Brain pericyte (primary cell): Measurements from ENCODE around the gene RPS6KA4.
A peak's percentile ranks its signal among the peaks of the same experiment; 100 is the strongest.
"Not testable (repeated sequence)": the region's sequence is repeated elsewhere in the genome, so short reads cannot be mapped to it uniquely, and the experiment has no call there.

Experiments used
- DNase-seq: peaks from one replicate; pipeline ENCODE4 v3.0.0-alpha.2; 2012; ENCODE audit warnings: low read depth, low spot score

RPS6KA4 gene

GRCh38 chr11:64385945-64386704 is 27.2 kb downstream of the RPS6KA4 start:
- no peak for DNase-seq

DNA sequence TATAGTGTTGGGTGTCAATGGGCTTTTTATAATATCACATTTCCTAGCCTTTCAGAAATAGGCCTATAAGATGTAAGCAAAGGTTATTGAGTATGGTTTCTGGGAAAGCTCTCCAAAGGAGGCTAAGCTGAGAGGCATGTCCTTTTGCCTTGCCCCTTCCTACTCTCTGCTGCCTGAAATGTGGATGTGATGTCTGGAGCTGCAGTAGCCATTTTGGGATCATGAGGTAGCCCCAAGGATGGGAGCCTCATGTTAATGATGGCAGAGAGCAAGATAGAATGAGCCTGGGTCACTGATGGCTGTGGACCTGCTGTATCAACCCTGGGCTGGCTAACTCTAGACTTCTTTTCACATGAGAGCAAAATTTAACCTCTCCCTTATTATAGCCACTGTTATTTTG is 29.0 kb downstream of the RPS6KA4 start:
- no peak for DNase-seq

DNA sequence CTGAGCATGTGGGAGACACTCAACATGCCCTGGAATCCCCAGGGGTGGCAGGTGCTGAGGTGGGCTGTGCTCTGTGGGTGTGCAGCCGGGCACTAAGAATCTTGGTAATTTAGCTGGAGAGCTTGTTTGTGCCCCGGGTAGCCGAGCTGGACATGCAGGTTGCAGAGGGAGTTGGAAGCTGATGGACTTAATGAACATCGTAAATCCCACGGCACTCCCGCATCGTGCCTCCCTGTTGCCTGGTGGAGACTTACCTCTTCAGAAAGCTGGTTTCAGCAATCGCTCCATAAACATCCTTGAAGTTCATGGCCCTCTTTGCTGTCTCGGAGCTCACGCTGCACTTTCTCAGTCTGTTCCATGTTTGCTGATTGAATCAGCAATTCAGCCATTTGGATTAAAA is 29.9 kb downstream of the RPS6KA4 start:
- DNase-seq: no peak

GRCh38 chr11:64389851-64390250 is 30.9 kb downstream of the RPS6KA4 start:
- DNase-seq: no peak

DNA sequence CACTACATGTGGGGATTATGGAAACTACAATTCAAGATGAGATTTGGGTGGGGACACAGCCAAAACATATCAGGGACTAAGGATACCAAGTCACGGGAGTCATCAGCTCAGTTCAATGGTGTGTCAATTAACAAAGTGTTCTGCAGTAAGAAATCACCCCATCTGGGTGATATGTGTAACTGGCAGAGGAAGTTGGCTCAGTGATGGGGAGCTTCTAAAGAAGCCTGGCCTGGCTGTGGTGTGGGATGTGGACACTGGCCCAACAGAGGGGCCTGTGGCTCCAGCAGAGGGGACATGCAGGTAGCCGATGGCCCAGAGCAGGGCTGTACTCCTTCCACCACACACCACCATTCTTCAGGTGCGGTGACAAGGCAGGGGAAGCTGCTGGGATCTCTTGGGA is 31.6 kb downstream of the RPS6KA4 start:
- no peak for DNase-seq

- DNase-seq: no peak
Observed at GRCh38 chr11:64391839-64392238, 32.9 kb downstream of the RPS6KA4 start.

- no peak for DNase-seq
Observed at GRCh38 chr11:64395545-64396078, 36.6 kb downstream of the RPS6KA4 start.

- no peak for DNase-seq
Observed at GRCh38 chr11:64396079-64396591, 37.2 kb downstream of the RPS6KA4 start.

GRCh38 chr11:64400102-64400501 is 41.1 kb downstream of the RPS6KA4 start:
- no peak for DNase-seq

DNA sequence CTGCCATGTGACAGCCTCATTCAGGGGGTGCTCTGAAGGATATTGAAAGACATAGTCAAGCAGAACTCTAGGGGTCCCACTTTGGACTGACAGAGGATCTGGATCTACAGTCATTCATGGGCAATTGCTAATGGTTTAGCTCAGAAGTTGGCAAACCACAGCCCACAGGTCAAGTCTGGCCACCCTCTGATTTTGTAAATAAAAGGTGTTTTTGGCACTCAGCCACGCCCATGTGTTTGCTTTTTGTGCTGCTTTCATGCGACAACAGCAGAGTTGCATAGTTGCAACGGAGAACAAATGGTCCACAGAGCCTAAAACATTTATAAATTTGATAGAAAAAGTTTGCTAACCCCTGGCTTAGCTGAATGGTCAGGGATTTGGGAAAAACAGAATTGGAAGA is 41.7 kb downstream of the RPS6KA4 start:
- DNase-seq: no peak

GRCh38 chr11:64401775-64402174 is 42.8 kb downstream of the RPS6KA4 start:
- no peak for DNase-seq

DNA sequence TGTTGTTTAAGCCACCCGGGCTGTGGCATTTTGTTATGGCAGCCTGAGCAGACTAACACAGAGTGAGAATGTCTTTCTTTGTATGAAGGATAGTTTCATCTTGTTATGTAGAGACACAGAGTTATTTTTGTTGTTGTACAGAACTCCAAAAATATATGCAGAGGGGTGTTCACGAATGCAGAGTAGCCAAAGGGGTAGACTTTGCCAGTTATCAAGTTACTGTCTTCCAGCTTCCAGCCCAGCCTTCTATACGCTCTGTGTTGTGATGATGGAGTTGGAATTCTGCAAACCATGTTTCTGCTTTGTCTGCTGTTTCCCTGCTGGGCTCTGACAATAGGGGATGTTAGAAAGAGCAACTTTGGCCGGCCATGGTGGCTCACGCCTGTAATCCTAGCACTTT is 44.1 kb downstream of the RPS6KA4 start:
- DNase-seq: no peak

- DNase-seq: peak; percentile 18
Observed at GRCh38 chr11:64406221-64406946, 47.4 kb downstream of the RPS6KA4 start.

- no peak for DNase-seq
Observed at GRCh38 chr11:64407221-64407620, 48.3 kb downstream of the RPS6KA4 start.

DNA sequence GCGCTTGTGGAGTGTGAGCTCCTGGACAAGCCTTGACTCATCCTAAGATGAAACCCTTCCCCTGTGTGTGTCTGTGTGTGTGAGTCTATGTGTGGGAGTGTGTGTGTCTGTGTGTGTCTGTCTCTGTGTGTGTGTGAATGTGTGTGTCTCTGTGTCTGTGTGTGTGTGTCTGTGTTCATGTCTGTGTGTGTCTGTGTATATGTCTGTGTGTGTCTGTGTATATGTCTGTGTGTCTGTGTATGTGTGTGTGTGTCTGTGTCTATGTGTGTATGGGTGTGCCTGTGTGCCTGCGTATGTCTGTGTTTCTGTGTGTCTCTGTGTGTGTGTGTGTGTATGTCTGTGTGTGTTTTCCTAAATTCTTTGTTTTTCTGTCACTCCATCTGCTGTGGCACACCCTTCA is 48.7 kb downstream of the RPS6KA4 start:
- no peak for DNase-seq

- no peak for DNase-seq
Observed at GRCh38 chr11:64409278-64409677, 50.3 kb downstream of the RPS6KA4 start.

DNA sequence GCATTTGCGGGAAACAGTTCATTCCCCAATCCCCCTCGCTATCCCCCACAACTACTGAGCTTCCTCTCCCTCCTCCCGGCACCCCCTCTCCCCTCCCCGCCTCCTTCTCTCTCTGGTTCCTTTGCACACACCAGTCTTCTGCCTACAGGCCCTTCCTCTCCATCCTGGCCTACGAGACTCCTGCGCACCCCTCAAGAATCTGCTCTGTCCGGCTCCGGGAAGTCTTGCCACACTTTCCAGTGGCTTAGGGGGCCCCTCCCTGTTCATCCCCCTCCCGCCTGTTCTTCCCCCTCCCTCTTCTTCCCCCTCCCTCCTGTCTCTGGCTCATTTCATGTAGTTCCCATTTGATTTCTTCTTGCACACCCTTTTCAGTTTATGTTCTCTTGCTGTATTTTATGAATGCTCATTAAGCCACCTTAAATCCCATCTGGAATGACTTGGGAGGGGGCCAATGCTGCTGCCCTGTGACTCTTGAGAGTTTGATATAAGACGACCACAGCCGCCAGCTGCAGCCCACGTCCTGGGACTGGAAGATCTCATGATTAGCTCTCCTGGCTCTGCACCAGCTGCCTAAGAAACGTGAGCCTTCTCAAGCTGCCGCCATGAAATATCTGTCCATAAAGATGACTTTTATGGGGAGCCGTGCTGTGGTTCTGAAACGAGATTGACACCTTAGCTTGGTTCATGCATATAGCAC is 50.9 kb downstream of the RPS6KA4 start:
- DNase-seq: no peak

DNA sequence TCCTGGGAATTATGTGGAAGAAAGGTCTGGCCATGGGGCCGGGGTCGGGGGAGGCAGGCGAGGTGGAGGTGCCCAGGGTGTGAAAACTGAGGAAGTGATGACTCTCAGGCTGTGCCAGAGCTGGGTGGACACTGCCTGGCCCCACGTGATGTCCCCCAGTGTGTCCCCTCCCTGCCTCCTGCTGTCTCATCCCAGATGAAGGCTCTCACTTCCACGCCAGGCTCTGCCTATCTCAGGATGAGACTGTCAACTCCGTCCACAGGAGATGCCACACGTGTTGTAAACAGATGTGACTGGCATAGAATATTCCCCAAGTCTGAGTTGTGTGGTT is 51.4 kb downstream of the RPS6KA4 start:
- no peak for DNase-seq

GRCh38 chr11:64413417-64413816 is 54.5 kb downstream of the RPS6KA4 start:
- DNase-seq: no peak

DNA sequence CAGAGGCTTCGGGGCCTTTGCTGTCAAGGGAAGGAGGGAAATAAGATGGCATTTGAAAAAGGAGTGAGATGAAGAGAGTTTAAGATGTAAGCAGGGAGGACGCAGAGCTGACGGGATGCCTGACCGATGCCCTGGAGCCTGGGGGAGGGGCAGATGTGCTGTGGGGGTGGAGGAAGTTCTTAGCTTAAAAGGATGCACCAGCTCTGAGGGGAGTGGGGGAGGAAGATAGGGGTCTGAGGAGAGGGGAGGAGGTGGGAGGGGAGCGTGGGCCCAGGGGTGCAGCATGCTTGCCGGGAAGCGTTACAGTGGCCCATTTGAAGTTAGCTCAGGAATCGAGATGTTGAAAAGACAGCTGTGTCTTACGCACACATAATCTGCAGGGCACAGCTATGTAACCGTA is 56.3 kb downstream of the RPS6KA4 start:
- DNase-seq: no peak

- no peak for DNase-seq
Observed at GRCh38 chr11:64415996-64416728, 57.2 kb downstream of the RPS6KA4 start.

DNA sequence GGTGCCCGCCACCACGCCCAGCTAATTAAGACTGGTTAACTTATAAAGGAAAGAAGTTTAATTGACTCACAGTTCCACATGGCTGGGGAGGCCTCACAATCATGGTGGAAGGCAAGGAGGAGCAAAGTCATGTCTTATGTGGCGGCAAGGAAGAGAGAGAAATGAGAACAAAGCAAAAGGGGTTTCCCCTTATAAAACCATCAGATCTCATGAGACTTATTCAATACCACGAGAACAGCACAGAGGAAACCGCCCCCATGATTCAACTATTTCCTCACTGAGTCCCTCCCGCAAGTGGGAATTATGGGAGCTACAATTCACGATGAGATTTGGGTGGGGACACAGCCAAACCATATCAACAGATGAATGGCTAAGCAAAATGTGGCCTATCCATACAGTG is 59.3 kb downstream of the RPS6KA4 start:
- not testable (repeated sequence) for DNase-seq
